IMR-90 (cell line): ENCODE results near the gene MTIF3. TPM values are rescaled to one million over a fixed set of nuclear protein-coding genes. Genes with fewer than 3 reads are reported as not detected.

Source experiments
- ATAC-seq: fragments of 200-7000 bp; cut with Tn5 transposase; 2 replicates; pipeline ENCODE4 v1.9.1; 2020; ENCODE audit warnings: low read depth, mild to moderate bottlenecking, moderate library complexity
- BruUV-seq: library from RNA; stranded (reverse); fragments of 400-500 nt; replicated peaks from 2 replicates; lab custom pipeline; 2021; lab: Mats Ljungman, UMichigan
- CTCF ChIA-PET: fragments of 300-600 bp; formaldehyde crosslinking; extraction: SDS; loops from one replicate; lab custom pipeline; 2021; ENCODE audit warnings: antibody characterized with exemption; lab: Yijun Ruan, JAX
- POLR2A ChIA-PET: fragments of 300-600 bp; sonication (Branson Sonifier 250); formaldehyde crosslinking; loops from one replicate; lab custom pipeline; 2022; ENCODE audit warnings: antibody characterized with exemption; ENCODE audit not compliant: unreplicated experiment; lab: Charles Lee
- DNase-seq: peaks from one replicate; pipeline ENCODE4 v3.0.0; 2013
- H2AFZ ChIP-seq: replicated peaks from 2 replicates; pipeline ENCODE3; 2013; ENCODE audit warnings: low read length, mild to moderate bottlenecking; ENCODE audit not compliant: poor library complexity
- H2AK5ac ChIP-seq: 2 replicates; pipeline ENCODE4 v1.6.1; 2013; ENCODE audit warnings: low read depth, low read length, inconsistent platforms
- H2AK9ac ChIP-seq: replicated peaks from 2 replicates; pipeline ENCODE3; 2013; ENCODE audit warnings: mild to moderate bottlenecking, low read depth, low read length, moderate library complexity; ENCODE audit not compliant: poor library complexity
- H2BK120ac ChIP-seq: 2 replicates; pipeline ENCODE4 v1.6.1; 2013; ENCODE audit warnings: low read depth, low read length, inconsistent platforms
- H2BK15ac ChIP-seq: 3 replicates; pipeline ENCODE4 v1.6.1; 2013; ENCODE audit warnings: low read depth, low read length, inconsistent platforms
- H2BK20ac ChIP-seq: 2 replicates; pipeline ENCODE4 v1.6.1; 2013; ENCODE audit warnings: low read depth, mild to moderate bottlenecking, inconsistent platforms, low read length, moderate library complexity
- H2BK5ac ChIP-seq: 2 replicates; pipeline ENCODE4 v1.6.1; 2013; ENCODE audit warnings: mild to moderate bottlenecking, low read depth, low read length, inconsistent platforms; ENCODE audit not compliant: poor library complexity, severe bottlenecking
- H3K14ac ChIP-seq: replicated peaks from 2 replicates; pipeline ENCODE4 v1.6.1; 2013; ENCODE audit warnings: low read depth, low read length, inconsistent platforms
- H3K18ac ChIP-seq: 2 replicates; pipeline ENCODE4 v1.6.1; 2013; ENCODE audit warnings: low read depth, low read length, control low read depth
- H3K23ac ChIP-seq: 2 replicates; pipeline ENCODE4 v1.6.1; 2013; ENCODE audit warnings: low read depth, low read length, inconsistent platforms
- H3K27ac ChIP-seq: 2 replicates; pipeline ENCODE4 v1.5.1; 2013; ENCODE audit warnings: mild to moderate bottlenecking, control low read depth, low read length; ENCODE audit not compliant: insufficient read depth
- H3K27me3 ChIP-seq: 2 replicates; pipeline ENCODE4 v1.6.1; 2013; ENCODE audit warnings: low read length; ENCODE audit not compliant: control insufficient read depth, insufficient read depth
- H3K36me3 ChIP-seq: 2 replicates; pipeline ENCODE4 v1.6.1; 2013; ENCODE audit warnings: low read length, mixed read lengths; ENCODE audit not compliant: control insufficient read depth, insufficient read depth
- H3K4ac ChIP-seq: 2 replicates; pipeline ENCODE4 v1.6.1; 2013; ENCODE audit warnings: low read depth, low read length, inconsistent platforms
- H3K4me1 ChIP-seq: 2 replicates; pipeline ENCODE4 v1.6.1; 2013; ENCODE audit warnings: low read length, mixed read lengths; ENCODE audit not compliant: control insufficient read depth, insufficient read depth
- H3K4me2 ChIP-seq: 2 replicates; pipeline ENCODE4 v1.6.1; 2013; ENCODE audit warnings: low read depth, mild to moderate bottlenecking, control low read depth, low read length, moderate library complexity
- H3K4me3 ChIP-seq: 2 replicates; pipeline ENCODE4 v1.5.1; 2013; ENCODE audit warnings: low read depth, mild to moderate bottlenecking, control low read depth, low read length, moderate library complexity; ENCODE audit not compliant: insufficient read depth
- H3K56ac ChIP-seq: 2 replicates; pipeline ENCODE4 v1.6.1; 2013; ENCODE audit warnings: low read length, inconsistent platforms; ENCODE audit not compliant: insufficient read depth; ENCODE audit errors: extremely low read depth
- H3K79me1 ChIP-seq, 2 experiments: 2 replicates each; pipeline ENCODE4 v1.6.1; 2013; ENCODE audit warnings: low read length in 2 of 2, inconsistent platforms in 1 of 2, low read depth in 1 of 2
- H3K9ac ChIP-seq: 2 replicates; pipeline ENCODE4 v1.6.1; 2013; ENCODE audit warnings: low read depth, low read length, control low read depth
- H3K9me1 ChIP-seq: 2 replicates; pipeline ENCODE4 v1.6.1; 2013; ENCODE audit warnings: low read length, inconsistent platforms; ENCODE audit not compliant: insufficient read depth
- H3K9me3 ChIP-seq: 2 replicates; pipeline ENCODE4 v1.6.1; 2013; ENCODE audit warnings: low read length; ENCODE audit not compliant: control insufficient read depth, insufficient read depth
- H4K20me1 ChIP-seq: 2 replicates; pipeline ENCODE4 v1.6.1; 2013; ENCODE audit warnings: low read length, inconsistent platforms; ENCODE audit not compliant: insufficient read depth
- H4K5ac ChIP-seq: 2 replicates; pipeline ENCODE4 v1.6.1; 2013; ENCODE audit warnings: mild to moderate bottlenecking, low read depth, low read length, control low read depth
- H4K8ac ChIP-seq, 2 experiments: 2 replicates each; pipeline ENCODE4 v1.6.1; 2013; ENCODE audit warnings: low read depth in 2 of 2, low read length in 2 of 2, control low read depth in 1 of 2, inconsistent platforms in 1 of 2
- H4K91ac ChIP-seq: 2 replicates; pipeline ENCODE4 v1.6.1; 2013; ENCODE audit warnings: low read depth, low read length, inconsistent platforms; ENCODE audit not compliant: insufficient read depth
- BHLHE40 ChIP-seq: fragments of 150-350 bp; IDR thresholded peaks from 2 replicates; pipeline ENCODE4 v1.6.1; 2016; ENCODE audit warnings: mild to moderate bottlenecking, low read depth, low read length
- CEBPB ChIP-seq: IDR thresholded peaks from 2 replicates; pipeline ENCODE4 v1.6.1; 2012; ENCODE audit warnings: low read depth, low read length, improper control_type of control experiment
- CHD1 ChIP-seq: IDR thresholded peaks from 2 replicates; pipeline ENCODE4 v1.6.1; 2012; ENCODE audit warnings: low read depth, low read length, improper control_type of control experiment
- CTCF ChIP-seq: conservative IDR thresholded peaks from 2 replicates; pipeline ENCODE4 v1.5.1; 2012; ENCODE audit warnings: mild to moderate bottlenecking, low read depth, low read length, improper control_type of control experiment
- ELK1 ChIP-seq: fragments of 150-350 bp; IDR thresholded peaks from 2 replicates; pipeline ENCODE4 v1.6.1; 2016; ENCODE audit warnings: low read depth, mild to moderate bottlenecking, low read length, moderate library complexity, borderline replicate concordance
- FOS ChIP-seq: fragments of 150-350 bp; IDR thresholded peaks from 2 replicates; pipeline ENCODE4 v1.6.1; 2016; ENCODE audit warnings: low read depth, low read length
- MAFK ChIP-seq: IDR thresholded peaks from 2 replicates; pipeline ENCODE4 v1.6.1; 2012; ENCODE audit warnings: low read depth, low read length, improper control_type of control experiment
- MAZ ChIP-seq: IDR thresholded peaks from 2 replicates; pipeline ENCODE4 v1.6.1; 2012; ENCODE audit warnings: low read depth, mild to moderate bottlenecking, low read length, improper control_type of control experiment, moderate library complexity, borderline replicate concordance
- MXI1 ChIP-seq: IDR thresholded peaks from 2 replicates; pipeline ENCODE4 v1.6.1; 2012; ENCODE audit warnings: low read depth, mild to moderate bottlenecking, low read length, moderate library complexity, borderline replicate concordance
- NFE2L2 ChIP-seq: fragments of 150-350 bp; IDR thresholded peaks from 2 replicates; pipeline ENCODE4 v1.6.1; 2016; ENCODE audit warnings: low read depth, mild to moderate bottlenecking, low read length
- POLR2A ChIP-seq: IDR thresholded peaks from 2 replicates; pipeline ENCODE4 v1.6.1; 2012; ENCODE audit warnings: mild to moderate bottlenecking, low read depth, low read length
- RAD21 ChIP-seq: IDR thresholded peaks from 2 replicates; pipeline ENCODE4 v1.6.1; 2012; ENCODE audit warnings: low read length, improper control_type of control experiment
- RCOR1 ChIP-seq: IDR thresholded peaks from 2 replicates; pipeline ENCODE4 v1.6.1; 2012; ENCODE audit warnings: mild to moderate bottlenecking, low read length, improper control_type of control experiment; ENCODE audit not compliant: insufficient replicate concordance
- RFX5 ChIP-seq: IDR thresholded peaks from 2 replicates; pipeline ENCODE4 v1.8.0; 2012; ENCODE audit warnings: low read depth, mild to moderate bottlenecking, low read length, moderate library complexity
- SMC3 ChIP-seq: fragments of 150-350 bp; IDR thresholded peaks from 2 replicates; pipeline ENCODE4 v1.6.1; 2016; ENCODE audit warnings: low read depth, mild to moderate bottlenecking, antibody characterized with exemption, low read length, moderate library complexity
- WGBS, 2 experiments: methylation state at CpG; one replicate each; pipeline versions ENCODE4 v1.1.5 to v1.1.7; 2013; ENCODE audit warnings: missing lambda C conversion rate in 2 of 2; ENCODE audit not compliant: insufficient read length in 1 of 2; ENCODE audit errors: extremely low coverage in 2 of 2; 5-methylcytosine and 5-hydroxymethylcytosine counted together
- dilution Hi-C: fragments of 300-500 bp; cut with HindIII; formaldehyde crosslinking; loops from one replicate; pipeline ENCODE4 v1.14.3; 2018; ENCODE audit warnings: low sequenced_read_pairs; ENCODE audit not compliant: unreplicated experiment
- in situ Hi-C: fragments of 300-500 bp; cut with MboI; formaldehyde crosslinking; loops from 3 replicates; pipeline ENCODE4 v1.14.3; 2019; ENCODE audit warnings: low sequenced_read_pairs, inconsistent platforms, mixed read lengths
- intact Hi-C: fragments of 100-400 bp; cut with micrococcal nuclease; formaldehyde crosslinking; loops from 2 replicates; pipeline ENCODE4 v1.10.0; 2022
- polyA plus RNA-seq, 3 experiments: library from polyadenylated mRNA; depleted of rRNA; stranded (reverse); fragments of >200 nt; gene quantifications; 2 replicates each; pipeline ENCODE4 v1.2.3, GENCODE V29; 2012; ENCODE audit warnings: low replicate concordance in 1 of 3
- total RNA-seq: library from RNA; depleted of rRNA; stranded (reverse); fragments of >200 nt; gene quantifications from 2 replicates; pipeline ENCODE4 v1.2.3, GENCODE V29; 2012
- TF ChIP-seq, protein P1 (sequence below): fragments of 150-350 bp; IDR thresholded peaks from 2 replicates; pipeline ENCODE4 v1.6.1; 2017; ENCODE audit warnings: mild to moderate bottlenecking, antibody characterized with exemption, low read length, low read depth

Gene MTIF3
- total and polyA plus RNA-seq, 2 of the 4 experiments (the other 2 are of a cell fraction): 31.7 to 41.0 TPM

DNA sequence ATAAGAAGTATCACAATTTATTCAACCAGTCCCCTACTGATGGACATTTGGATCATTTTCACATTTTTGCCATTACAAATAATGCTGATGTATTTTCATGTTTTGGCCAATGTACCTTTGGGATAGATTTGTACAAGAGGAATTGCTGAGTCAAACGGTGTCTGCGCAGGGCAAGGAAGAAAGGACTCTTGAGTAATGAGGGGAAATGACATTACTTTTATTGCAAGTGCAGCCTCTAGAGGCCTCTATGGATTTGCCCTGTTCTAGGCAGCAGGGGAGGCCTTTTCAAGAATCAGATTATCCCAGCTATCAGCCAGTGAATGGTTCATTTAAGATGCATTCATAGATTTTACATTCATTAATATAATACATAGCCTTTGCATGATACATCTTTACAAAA, 58.9 kb downstream of the MTIF3 start:
- H2AK9ac ChIP-seq: no peak overlapping the region
- no peak overlapping the region for H4K91ac ChIP-seq
- H3K4me1 ChIP-seq: no peaks in the 10 kb centered on the region
- no peak for TF ChIP-seq BHLHE40
- no peak for TF ChIP-seq RAD21
- TF ChIP-seq CTCF: no peak
- no peak for TF ChIP-seq POLR2A
- no peak for TF ChIP-seq NFE2L2
- no peak for TF ChIP-seq ELK1
- no peak for TF ChIP-seq MXI1
- no peak for TF ChIP-seq MAZ
- TF ChIP-seq CHD1: no peak
- TF ChIP-seq RCOR1: no peak
- TF ChIP-seq CEBPB: no peak
- TF ChIP-seq, protein P1, sequence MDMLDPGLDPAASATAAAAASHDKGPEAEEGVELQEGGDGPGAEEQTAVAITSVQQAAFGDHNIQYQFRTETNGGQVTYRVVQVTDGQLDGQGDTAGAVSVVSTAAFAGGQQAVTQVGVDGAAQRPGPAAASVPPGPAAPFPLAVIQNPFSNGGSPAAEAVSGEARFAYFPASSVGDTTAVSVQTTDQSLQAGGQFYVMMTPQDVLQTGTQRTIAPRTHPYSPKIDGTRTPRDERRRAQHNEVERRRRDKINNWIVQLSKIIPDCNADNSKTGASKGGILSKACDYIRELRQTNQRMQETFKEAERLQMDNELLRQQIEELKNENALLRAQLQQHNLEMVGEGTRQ: no peak
- no peak for TF ChIP-seq RFX5
- no peak for TF ChIP-seq MAFK
- no peak for TF ChIP-seq SMC3
- no peak for TF ChIP-seq FOS
- DNase-seq (no peak), ATAC-seq (no peak)
- H3K79me1 ChIP-seq: no peaks in the 10 kb centered on the region
- no CpG with 5 or more reads among the region's 2 CpGs for WGBS, 2 experiments
- H3K23ac ChIP-seq: no peak overlapping the region
- H3K4ac ChIP-seq: no peak overlapping the region
- H4K5ac ChIP-seq: no peak overlapping the region
- in situ Hi-C loops: no loop called here
- H2AK5ac ChIP-seq: no peak overlapping the region
- ChIA-PET POLR2A (no interaction called here), CTCF (interaction anchor here (0.7 kb wide), 2 partner anchors 373 to 450 kb away, joined by 3 read pairs; no protein-coding TSS in a partner anchor)
- H3K36me3 ChIP-seq: no peaks in the 10 kb centered on the region
- H2BK120ac ChIP-seq: no peak overlapping the region
- H2AFZ ChIP-seq: no peak overlapping the region
- H2BK20ac ChIP-seq: no peak overlapping the region
- no peaks in the 10 kb centered on the region for H3K9me1 ChIP-seq
- H3K9me3 ChIP-seq: no peaks in the 10 kb centered on the region
- dilution Hi-C loops: no loop called here
- no peak overlapping the region for H2BK5ac ChIP-seq
- intact Hi-C loops: no loop called here
- no peak overlapping the region for H4K8ac ChIP-seq
- peaks cover 28% of the 10 kb centered on the region for H3K27me3 ChIP-seq
- no peak overlapping the region for H3K14ac ChIP-seq
- no peak overlapping the region for H3K9ac ChIP-seq
- no TSS peak for BruUV-seq
- H3K18ac ChIP-seq: no peak overlapping the region
- H4K20me1 ChIP-seq: no peaks in the 10 kb centered on the region
- H3K27ac ChIP-seq: no peak overlapping the region
- H3K56ac ChIP-seq: no peak overlapping the region
- H2BK15ac ChIP-seq: no peak overlapping the region
- no peak overlapping the region for H3K4me2 ChIP-seq
- H3K4me3 ChIP-seq: no peak overlapping the region
